KMS-11 (cell line): ENCODE data around the gene GNB1L.

Experiments used
- H2AFZ ChIP-seq: fragments of 200-600 bp; sonication (generic); 2 replicates; pipeline ENCODE4 v1.6.1; 2016; ENCODE audit warnings: antibody characterized with exemption, mixed run types, low read depth
- H3K27ac ChIP-seq: fragments of 200-600 bp; sonication (generic); 2 replicates; pipeline ENCODE4 v1.6.1; 2016; ENCODE audit warnings: mild to moderate bottlenecking, mixed run types
- H3K27me3 ChIP-seq: fragments of 200-600 bp; sonication (generic); 2 replicates; pipeline ENCODE4 v1.6.1; 2017; ENCODE audit warnings: mild to moderate bottlenecking, low read depth, mixed run types, moderate library complexity; ENCODE audit not compliant: insufficient read depth
- H3K36me3 ChIP-seq: fragments of 200-600 bp; sonication (generic); 2 replicates; pipeline ENCODE4 v1.6.1; 2017; ENCODE audit warnings: mild to moderate bottlenecking, mixed run types; ENCODE audit not compliant: insufficient read depth
- H3K4me1 ChIP-seq: fragments of 200-600 bp; sonication (generic); 2 replicates; pipeline ENCODE4 v1.6.1; 2016; ENCODE audit warnings: mild to moderate bottlenecking, low read depth, mixed run types; ENCODE audit not compliant: poor library complexity, severe bottlenecking
- H3K4me2 ChIP-seq: fragments of 200-600 bp; sonication (generic); 2 replicates; pipeline ENCODE4 v1.7.0; 2016; ENCODE audit warnings: mild to moderate bottlenecking, mixed run types
- H3K4me3 ChIP-seq: fragments of 200-600 bp; sonication (generic); IDR thresholded peaks from 2 replicates; pipeline ENCODE4 v1.6.1; 2017; ENCODE audit warnings: low read depth, low read length, mixed read lengths; ENCODE audit not compliant: insufficient read depth
- H3K79me2 ChIP-seq: fragments of 200-600 bp; sonication (generic); 2 replicates; pipeline ENCODE4 v1.6.1; 2016; ENCODE audit warnings: low read depth, mixed run types; ENCODE audit not compliant: insufficient read depth
- H3K9ac ChIP-seq: fragments of 200-600 bp; sonication (generic); 2 replicates; pipeline ENCODE4 v1.6.1; 2016; ENCODE audit warnings: mild to moderate bottlenecking, mixed run types
- H4K20me1 ChIP-seq: fragments of 200-600 bp; sonication (generic); 2 replicates; pipeline ENCODE4 v1.6.1; 2016; ENCODE audit warnings: mild to moderate bottlenecking, mixed run types; ENCODE audit not compliant: insufficient read depth
- CTCF ChIP-seq: fragments of 200-600 bp; sonication (generic); conservative IDR thresholded peaks from 2 replicates; pipeline ENCODE4 v1.6.1; 2017; ENCODE audit warnings: low read depth, mild to moderate bottlenecking, antibody characterized with exemption, low read length, moderate library complexity, mixed read lengths

The GNB1L gene

GRCh38 chr22:19893363-19893762 is 38.7 kb upstream of the GNB1L start:
- Histone ChIP-seq H3K27ac (peak overlapping the region; percentile 97; the same call in 1 of the 2 replicates), H3K4me1 (peaks cover 47% of the 10 kb centered on the region), H2AFZ (no peak overlapping the region), H3K4me2 (no peak overlapping the region; the same call in 1 of the 2 replicates), H4K20me1 (no peaks in the 10 kb centered on the region), H3K79me2 (no peaks in the 10 kb centered on the region), H3K36me3 (no peaks in the 10 kb centered on the region), H3K4me3 (no peak overlapping the region), H3K9ac (no peak overlapping the region), H3K27me3 (no peaks in the 10 kb centered on the region)
- no peak for TF ChIP-seq CTCF

- H3K27me3 ChIP-seq: no peaks in the 10 kb centered on the region
- H3K4me3 ChIP-seq: no peak overlapping the region
- H3K27ac ChIP-seq: peak overlapping the region; percentile 97
- no peaks in the 10 kb centered on the region for H3K36me3 ChIP-seq
- no peaks in the 10 kb centered on the region for H4K20me1 ChIP-seq
- peaks cover 47% of the 10 kb centered on the region for H3K4me1 ChIP-seq
- no peaks in the 10 kb centered on the region for H3K79me2 ChIP-seq
- H2AFZ ChIP-seq: no peak overlapping the region
- H3K4me2 ChIP-seq: peak overlapping the region; percentile 98
- H3K9ac ChIP-seq: peak overlapping the region; percentile 82; the same call in 1 of the 2 replicates
- TF ChIP-seq CTCF: no peak
Measured at GRCh38 chr22:19892925-19893324, 38.3 kb upstream of the GNB1L start.

- Histone ChIP-seq H3K4me1 (peaks cover 47% of the 10 kb centered on the region), H3K4me3 (no peak overlapping the region)
Measured at GRCh38 chr22:19892257-19892879, 37.7 kb upstream of the GNB1L start.

GRCh38 chr22:19891317-19892256 is 36.9 kb upstream of the GNB1L start:
- H3K4me3 ChIP-seq: no peak overlapping the region
- peak overlapping the region; percentile 77 for H2AFZ ChIP-seq
- no peaks in the 10 kb centered on the region for H3K27me3 ChIP-seq
- no peaks in the 10 kb centered on the region for H4K20me1 ChIP-seq
- H3K36me3 ChIP-seq: no peaks in the 10 kb centered on the region
- H3K4me1 ChIP-seq: peaks cover 47% of the 10 kb centered on the region
- peak overlapping the region; percentile 97 for H3K27ac ChIP-seq
- H3K4me2 ChIP-seq: peak overlapping the region; percentile 98
- TF ChIP-seq CTCF: no peak
- peak overlapping the region; percentile 82 for H3K9ac ChIP-seq
- H3K79me2 ChIP-seq: no peaks in the 10 kb centered on the region

More at GRCh38 chr22:19892257-19892879, 37.7 kb upstream of the GNB1L start:
- H3K4me2 ChIP-seq: peak overlapping the region; percentile 98
- peak overlapping the region; percentile 97 for H3K27ac ChIP-seq
- peak overlapping the region; percentile 77 for H2AFZ ChIP-seq
- no peak for TF ChIP-seq CTCF
- peak overlapping the region; percentile 82 for H3K9ac ChIP-seq
- no peaks in the 10 kb centered on the region for H4K20me1 ChIP-seq
- H3K36me3 ChIP-seq: no peaks in the 10 kb centered on the region
- no peaks in the 10 kb centered on the region for H3K27me3 ChIP-seq
- no peaks in the 10 kb centered on the region for H3K79me2 ChIP-seq
